NOMO-1 treated with dmso at 0.1 percent for 144 hours (cell line): ENCODE results near the gene PRMT2.
"Not testable (repeated sequence)": the region's sequence is repeated elsewhere in the genome, so short reads cannot be mapped to it uniquely, and the experiment has no call there.

Source experiments
- DNase-seq: peaks from one replicate; lab custom pipeline; 2025; ENCODE audit not compliant: unreplicated experiment; lab: John Stamatoyannopoulos, UW

The PRMT2 gene

GRCh38 chr21:46617267-46618051, 18.0 kb upstream of the PRMT2 start:
- DNase-seq: no peak

GRCh38 chr21:46618738-46619379, 16.6 kb upstream of the PRMT2 start:
- no peak for DNase-seq

DNA sequence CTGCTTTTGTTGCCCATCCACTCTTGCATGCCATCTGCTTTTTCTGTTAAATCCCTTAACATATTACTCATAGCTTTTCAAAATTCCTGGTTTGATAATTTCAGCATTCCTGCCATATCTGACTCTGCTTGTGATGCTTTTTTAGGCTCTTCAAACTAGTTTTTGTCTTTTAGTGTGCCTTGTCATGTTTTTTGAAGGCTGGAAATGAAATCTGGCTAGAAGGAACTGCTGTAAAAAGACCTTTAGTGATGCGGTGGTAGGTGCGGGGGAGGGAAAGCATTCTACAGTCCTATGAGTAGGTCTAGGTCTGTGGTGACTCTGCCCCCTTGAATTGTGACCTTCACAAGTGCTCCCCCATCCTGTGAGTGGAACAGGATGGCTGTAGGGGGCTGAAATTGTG, 15.6 kb upstream of the PRMT2 start:
- no peak for DNase-seq

GRCh38 chr21:46620846-46621245, 14.6 kb upstream of the PRMT2 start:
- DNase-seq: no peak

GRCh38 chr21:46621457-46622182, 13.9 kb upstream of the PRMT2 start:
- DNase-seq: no peak

DNA sequence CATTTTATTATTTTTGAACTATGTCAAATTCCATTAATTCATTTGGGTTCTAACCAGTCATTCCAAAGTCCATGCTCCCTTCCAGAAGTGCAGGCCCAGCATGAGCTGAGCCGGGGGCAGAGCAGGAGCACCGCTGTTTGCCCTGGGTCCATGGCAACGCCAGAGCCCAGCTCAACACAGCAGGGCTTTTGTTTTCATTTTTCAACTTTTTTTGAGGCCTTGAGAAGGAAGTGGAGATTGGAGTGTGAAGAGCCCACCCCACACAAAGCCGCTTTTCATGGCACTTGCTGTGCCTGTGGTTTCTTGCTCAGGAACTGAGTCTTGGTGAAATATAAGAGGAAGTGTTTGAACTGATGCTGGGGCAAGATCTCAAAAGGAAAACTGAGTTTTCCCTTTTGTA, 13.2 kb upstream of the PRMT2 start:
- peak; percentile 81 for DNase-seq

GRCh38 chr21:46624050-46624449, 11.4 kb upstream of the PRMT2 start:
- no peak for DNase-seq

GRCh38 chr21:46625759-46626158, 9.7 kb upstream of the PRMT2 start:
- DNase-seq: no peak

GRCh38 chr21:46626536-46626935, 8.9 kb upstream of the PRMT2 start:
- DNase-seq: no peak

DNA sequence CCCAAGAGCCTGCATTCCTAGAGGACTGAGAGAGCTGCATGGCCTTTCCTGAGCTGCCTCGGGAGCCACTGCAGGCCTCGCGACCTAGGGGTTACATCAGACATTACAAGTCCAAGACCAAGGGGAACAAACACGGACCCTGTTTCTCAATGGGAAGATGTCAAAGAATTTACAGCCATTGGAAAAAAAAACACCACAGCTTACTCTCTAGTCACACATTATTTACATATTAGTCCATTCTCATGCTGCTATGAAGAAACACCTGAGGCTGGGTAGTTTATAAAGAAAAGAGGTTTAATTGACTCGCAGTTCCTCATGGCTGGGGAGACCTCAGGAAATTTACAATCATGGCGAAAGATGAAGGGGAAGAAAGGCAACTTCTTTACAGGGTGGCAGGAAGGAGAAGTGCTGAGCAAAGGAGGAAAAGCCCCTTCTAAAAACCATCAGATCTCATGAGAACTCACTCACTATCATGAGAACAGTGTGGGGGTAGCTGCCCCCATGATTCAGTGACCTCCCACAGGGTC, 8.4 kb upstream of the PRMT2 start:
- no peak for DNase-seq

DNA sequence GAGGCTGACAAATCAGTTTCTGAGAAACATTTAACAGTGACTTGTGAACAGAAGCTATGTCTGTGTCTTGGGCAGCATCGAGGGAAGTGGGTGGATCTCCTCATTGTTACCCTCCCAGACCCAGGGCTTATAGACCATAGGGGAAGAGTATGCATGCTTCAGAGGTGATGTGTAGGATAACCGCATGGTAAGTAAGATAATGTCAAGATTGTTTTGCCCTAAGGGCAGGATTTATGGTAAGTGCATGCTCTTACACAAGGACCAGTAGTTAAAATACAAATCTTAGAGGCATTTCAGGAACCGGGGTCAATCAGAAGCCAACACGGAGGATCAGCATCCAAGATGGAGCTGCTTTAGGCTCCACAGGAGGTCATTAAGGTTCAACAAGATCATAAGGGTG, 7.7 kb upstream of the PRMT2 start:
- no peak for DNase-seq

GRCh38 chr21:46628868-46629267, 6.6 kb upstream of the PRMT2 start:
- no peak for DNase-seq

DNA sequence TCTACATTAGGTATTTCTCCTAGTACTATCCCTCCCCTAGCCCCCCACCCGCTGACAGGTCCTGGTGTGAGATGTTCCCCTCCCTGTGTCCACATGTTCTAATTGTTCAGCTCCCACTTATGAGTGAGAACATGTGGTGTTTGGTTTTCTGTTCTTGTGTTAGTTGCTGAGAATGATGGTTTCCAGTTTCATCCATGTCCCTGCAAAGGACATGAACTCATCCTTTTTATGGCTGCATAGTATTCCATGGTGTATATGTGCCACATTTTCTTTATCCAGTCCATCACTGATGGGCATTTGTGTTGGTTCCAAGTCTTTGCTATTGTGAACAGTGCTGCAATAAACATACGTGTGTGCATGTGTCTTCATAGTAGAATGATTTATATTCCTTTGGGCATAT, 4.6 kb upstream of the PRMT2 start:
- not testable (repeated sequence) for DNase-seq

- DNase-seq: no peak
Observed at GRCh38 chr21:46633566-46633965, 1.9 kb upstream of the PRMT2 start.

DNA sequence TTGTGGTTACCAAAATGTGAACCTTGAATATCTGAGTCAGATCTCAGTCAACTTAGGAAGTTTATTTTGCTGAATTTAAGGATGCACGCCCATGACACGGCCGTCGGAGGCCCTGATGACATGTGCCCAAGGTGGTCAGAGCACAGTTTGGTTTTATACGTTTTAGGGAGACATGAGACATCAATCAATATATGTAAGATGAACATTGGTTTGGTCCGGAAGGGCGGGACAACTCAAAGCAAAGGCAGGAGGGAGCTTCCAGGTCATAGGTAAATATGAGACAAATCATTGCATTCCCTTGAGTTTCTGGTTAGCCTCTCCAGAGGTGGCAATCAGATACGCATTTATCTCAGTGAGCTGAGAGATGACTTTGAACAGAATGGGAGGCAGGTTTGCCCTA, 1.0 kb upstream of the PRMT2 start:
- no peak for DNase-seq

DNA sequence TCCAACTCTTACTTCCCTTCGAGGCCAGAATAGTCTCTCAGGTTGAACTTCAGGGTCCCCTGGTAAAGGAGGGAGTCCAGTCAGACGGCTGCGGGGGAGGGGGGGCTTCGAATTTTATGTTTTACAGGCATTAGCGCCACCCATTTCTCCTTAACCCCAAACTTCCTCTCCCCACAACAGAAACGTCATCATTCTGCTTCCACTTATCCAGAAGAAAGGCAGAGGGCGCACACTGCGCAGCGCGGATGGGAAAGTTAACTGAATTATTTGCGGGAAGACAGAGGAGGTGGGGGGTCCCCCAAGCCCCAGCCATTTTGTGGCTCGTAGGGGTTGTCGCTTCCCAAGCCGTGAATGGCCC, 529 bp upstream of the PRMT2 start:
- DNase-seq: peak; percentile 65

DNA sequence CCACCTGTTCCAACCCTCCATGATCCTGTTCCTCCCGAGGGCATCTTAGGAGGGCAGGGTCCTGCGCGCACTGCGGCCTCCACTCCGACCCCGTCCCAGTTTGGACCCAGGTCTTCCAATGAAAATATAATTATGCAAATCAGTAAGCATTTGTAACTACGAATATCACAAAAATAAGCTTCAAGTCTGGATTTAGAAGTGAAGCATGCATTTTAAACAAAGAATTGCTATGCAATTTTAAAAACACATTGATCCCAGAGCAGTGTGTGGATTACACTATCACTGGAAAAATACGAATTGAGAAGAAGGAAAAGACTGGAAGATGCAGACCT, 673 bp downstream of the PRMT2 start:
- DNase-seq: no peak

DNA sequence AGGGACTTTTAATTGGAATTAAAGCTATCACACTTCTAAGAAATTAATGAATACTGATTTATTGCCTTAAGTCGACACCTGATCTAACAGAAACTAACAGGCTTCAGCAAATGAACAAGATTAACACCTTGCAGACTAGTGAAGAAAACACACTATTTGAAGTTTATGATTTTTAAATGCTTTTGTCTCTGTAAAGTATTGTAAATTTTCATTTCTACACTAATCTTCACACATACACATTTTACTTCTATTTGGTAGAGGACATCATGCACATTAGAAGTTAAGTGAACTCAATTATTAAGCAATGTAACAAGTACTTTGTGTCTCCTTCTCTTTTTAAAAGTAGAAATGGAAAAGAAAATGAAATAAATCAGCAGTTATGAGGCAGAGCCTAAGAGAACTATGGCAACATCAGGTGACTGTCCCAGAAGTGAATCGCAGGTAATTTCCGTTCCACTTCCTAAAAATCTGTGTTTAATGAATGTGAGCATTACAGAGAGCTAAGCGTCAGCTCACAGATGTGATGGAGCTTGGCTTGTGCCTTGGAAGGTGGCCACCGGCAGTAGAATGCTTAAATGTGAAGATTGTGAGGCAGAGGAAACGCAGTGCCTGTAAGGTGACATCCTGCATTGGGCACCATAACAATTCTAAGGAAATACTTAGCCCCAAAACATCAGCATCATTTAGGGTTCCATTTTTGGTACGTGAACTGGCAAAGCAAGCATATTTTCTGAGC, 1.2 kb downstream of the PRMT2 start:
- DNase-seq: no peak

DNA sequence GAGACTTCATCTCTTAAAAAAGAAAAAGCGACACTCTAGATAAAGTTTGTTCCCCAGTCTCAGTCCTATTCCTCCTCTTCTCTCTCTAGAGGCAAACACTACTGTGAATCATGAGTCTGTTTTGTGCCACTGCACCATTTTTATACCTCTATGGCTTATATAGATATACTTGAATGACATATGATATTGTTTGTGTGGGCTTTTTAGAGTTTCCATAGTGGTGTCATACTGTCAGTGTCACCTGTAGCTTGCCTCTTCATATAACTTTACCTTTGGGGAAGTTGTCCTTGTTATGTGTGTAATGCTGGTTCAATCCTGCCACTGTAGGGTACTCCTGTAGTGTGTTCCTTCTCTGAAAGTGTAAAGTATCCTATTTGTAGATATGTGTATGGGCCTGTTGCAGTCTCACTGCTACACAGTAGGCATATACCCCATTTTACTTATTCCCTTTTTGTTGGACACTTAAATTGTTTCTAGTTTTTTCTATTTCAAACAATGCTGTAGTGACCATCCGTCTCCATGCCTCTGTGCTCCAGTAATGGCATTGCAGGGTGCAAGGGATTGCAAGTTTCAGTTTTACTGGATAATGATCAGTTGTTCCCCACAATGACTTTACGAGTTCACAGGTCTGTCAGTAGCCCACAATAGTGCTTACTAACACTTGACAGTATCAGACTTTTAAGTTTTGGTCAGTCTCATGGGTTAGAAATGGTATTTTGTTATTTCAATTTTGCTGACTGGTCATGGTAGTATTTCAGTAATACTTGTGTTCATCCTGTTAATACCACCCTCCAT, 2.7 kb downstream of the PRMT2 start:
- no peak for DNase-seq

GRCh38 chr21:46639489-46640386, 4.3 kb downstream of the PRMT2 start:
- no peak for DNase-seq
